ENCODE measurements around the gene SHOC2. TPM values are rescaled to one million over a fixed set of nuclear protein-coding genes. Genes with fewer than 3 reads are reported as not detected.

SHOC2 gene
- total RNA-seq, 2 experiments from 2014 or later = 43.0 to 47.8 TPM

- POLR2A ChIA-PET = no interaction called here
- Mint-ChIP-seq H3K4me1 (peaks cover 5% of the 10 kb centered on the region), H3K4me3 (no peak overlapping the region), H3K36me3 (ENCODE audit: low read depth) (peaks cover 12% of the 10 kb centered on the region), H3K9me3 (no peaks in the 10 kb centered on the region), H3K27me3 (no peaks in the 10 kb centered on the region), H3K27ac (no peak overlapping the region)
- CTCF ChIA-PET = interaction anchor here (0.7 kb wide), 1 partner anchor 260 kb away, joined by 3 read pairs; no protein-coding TSS in a partner anchor
- DNase-seq = no peak
Observed at GRCh38 chr10:110932505-110933180, 13.2 kb downstream of the SHOC2 start.

- peaks cover 26% of the 10 kb centered on the region for H3K36me3 Mint-ChIP-seq (ENCODE audit: low read depth)
- H3K4me1 Mint-ChIP-seq = peaks cover 7% of the 10 kb centered on the region
- no peaks in the 10 kb centered on the region for H3K27me3 Mint-ChIP-seq
- ChIA-PET CTCF (interaction anchor here (0.6 kb wide), 1 partner anchor 261 kb away, joined by 5 read pairs; no protein-coding TSS in a partner anchor), POLR2A (no interaction called here)
- DNase-seq = no peak
- no peak overlapping the region for H3K4me3 Mint-ChIP-seq
- no peak overlapping the region for H3K27ac Mint-ChIP-seq
- peaks cover 2% of the 10 kb centered on the region for H3K9me3 Mint-ChIP-seq
Observed at GRCh38 chr10:110936757-110937156, 17.4 kb downstream of the SHOC2 start.

GRCh38 chr10:110939419-110939818 lies 20.0 kb downstream of the SHOC2 start:
- no peak for DNase-seq
- ChIA-PET POLR2A (no interaction called here), CTCF (no interaction called here)
- Mint-ChIP-seq H3K4me1 (peaks cover 9% of the 10 kb centered on the region), H3K36me3 (ENCODE audit: low read depth) (peaks cover 47% of the 10 kb centered on the region), H3K27me3 (no peaks in the 10 kb centered on the region), H3K9me3 (peaks cover 10% of the 10 kb centered on the region), H3K4me3 (no peak overlapping the region), H3K27ac (no peak overlapping the region)

GRCh38 chr10:110944792-110945396 lies 25.5 kb downstream of the SHOC2 start:
- Mint-ChIP-seq H3K9me3 (peaks cover 17% of the 10 kb centered on the region), H3K27ac (no peak overlapping the region), H3K4me1 (peaks cover 19% of the 10 kb centered on the region), H3K36me3 (ENCODE audit: low read depth) (peaks cover 65% of the 10 kb centered on the region), H3K27me3 (no peaks in the 10 kb centered on the region), H3K4me3 (no peak overlapping the region)
- ChIA-PET CTCF (interaction anchor here (1.7 kb wide), 1 partner anchor 21 kb away, joined by 3 read pairs; no protein-coding TSS in a partner anchor), POLR2A (no interaction called here)
- no peak for DNase-seq

GRCh38 chr10:110946496-110946895 lies 27.1 kb downstream of the SHOC2 start:
- no peaks in the 10 kb centered on the region for H3K27me3 Mint-ChIP-seq

GRCh38 chr10:110947061-110947595 lies 27.7 kb downstream of the SHOC2 start:
- no peak for DNase-seq
- H3K4me1 Mint-ChIP-seq = peaks cover 15% of the 10 kb centered on the region

More at GRCh38 chr10:110946496-110946895, 27.1 kb downstream of the SHOC2 start:
- Mint-ChIP-seq H3K36me3 (ENCODE audit: low read depth) (peaks cover 62% of the 10 kb centered on the region), H3K4me1 (peaks cover 15% of the 10 kb centered on the region), H3K4me3 (no peak overlapping the region), H3K9me3 (peaks cover 15% of the 10 kb centered on the region), H3K27ac (no peak overlapping the region)
- CTCF ChIA-PET = interaction anchor here (1.7 kb wide), 1 partner anchor 10 kb away, joined by 5 read pairs; no protein-coding TSS in a partner anchor
- no peak for DNase-seq
- POLR2A ChIA-PET = interaction anchor here (0.6 kb wide), 1 partner anchor 868 kb away, joined by 3 read pairs; no protein-coding TSS in a partner anchor

GRCh38 chr10:110951381-110951780 lies 32.0 kb downstream of the SHOC2 start:
- no peaks in the 10 kb centered on the region for H3K27me3 Mint-ChIP-seq
- H3K4me1 Mint-ChIP-seq = peaks cover 8% of the 10 kb centered on the region
- H3K36me3 Mint-ChIP-seq (ENCODE audit: low read depth) = peaks cover 44% of the 10 kb centered on the region

More at GRCh38 chr10:110947061-110947595, 27.7 kb downstream of the SHOC2 start:
- peaks cover 15% of the 10 kb centered on the region for H3K9me3 Mint-ChIP-seq
- peaks cover 67% of the 10 kb centered on the region for H3K36me3 Mint-ChIP-seq (ENCODE audit: low read depth)
- H3K4me3 Mint-ChIP-seq = no peak overlapping the region
- no peak overlapping the region for H3K27ac Mint-ChIP-seq
- ChIA-PET CTCF (interaction anchor here (1.0 to 1.7 kb wide), 2 partner anchors 9 kb away, joined by 3 to 5 read pairs; no protein-coding TSS in a partner anchor), POLR2A (no interaction called here)
- no peaks in the 10 kb centered on the region for H3K27me3 Mint-ChIP-seq

GRCh38 chr10:110957606-110958005 lies 38.2 kb downstream of the SHOC2 start:
- peaks cover 2% of the 10 kb centered on the region for H3K4me1 Mint-ChIP-seq
- ChIA-PET POLR2A (no interaction called here), CTCF (interaction anchor here (0.9 kb wide), 1 partner anchor 71 kb away, joined by 3 read pairs; no protein-coding TSS in a partner anchor)
- no peak for DNase-seq
- H3K27me3 Mint-ChIP-seq = no peaks in the 10 kb centered on the region
- peaks cover 2% of the 10 kb centered on the region for H3K9me3 Mint-ChIP-seq
- no peak overlapping the region for H3K27ac Mint-ChIP-seq
- peaks cover 10% of the 10 kb centered on the region for H3K36me3 Mint-ChIP-seq (ENCODE audit: low read depth)
- no peak overlapping the region for H3K4me3 Mint-ChIP-seq

More at GRCh38 chr10:110951381-110951780, 32.0 kb downstream of the SHOC2 start:
- H3K9me3 Mint-ChIP-seq = peaks cover 6% of the 10 kb centered on the region
- no peak overlapping the region for H3K27ac Mint-ChIP-seq
- DNase-seq = no peak
- POLR2A ChIA-PET = no interaction called here
- no peak overlapping the region for H3K4me3 Mint-ChIP-seq
- CTCF ChIA-PET = no interaction called here

- Mint-ChIP-seq H3K27me3 (no peaks in the 10 kb centered on the region), H3K27ac (no peak overlapping the region), H3K9me3 (no peaks in the 10 kb centered on the region), H3K4me1 (peaks cover 4% of the 10 kb centered on the region), H3K36me3 (ENCODE audit: low read depth) (peaks cover 9% of the 10 kb centered on the region), H3K4me3 (no peak overlapping the region)
- DNase-seq = no peak
- CTCF ChIA-PET = no interaction called here
- POLR2A ChIA-PET = no interaction called here
Observed at GRCh38 chr10:110959379-110960332, 40.3 kb downstream of the SHOC2 start.

- Mint-ChIP-seq H3K36me3 (ENCODE audit: low read depth) (peaks cover 11% of the 10 kb centered on the region), H3K9me3 (no peaks in the 10 kb centered on the region), H3K4me1 (peaks cover 4% of the 10 kb centered on the region), H3K27me3 (no peaks in the 10 kb centered on the region), H3K27ac (no peak overlapping the region), H3K4me3 (no peak overlapping the region)
- ChIA-PET POLR2A (no interaction called here), CTCF (no interaction called here)
- no peak for DNase-seq
Observed at GRCh38 chr10:110960333-110960712, 40.9 kb downstream of the SHOC2 start.

GRCh38 chr10:110962443-110962842 lies 43.0 kb downstream of the SHOC2 start:
- CTCF ChIA-PET = no interaction called here
- Mint-ChIP-seq H3K9me3 (no peaks in the 10 kb centered on the region), H3K27me3 (no peaks in the 10 kb centered on the region), H3K27ac (no peak overlapping the region), H3K4me1 (peaks cover 4% of the 10 kb centered on the region), H3K36me3 (ENCODE audit: low read depth) (peaks cover 11% of the 10 kb centered on the region), H3K4me3 (no peak overlapping the region)
- POLR2A ChIA-PET = no interaction called here
- no peak for DNase-seq

GRCh38 chr10:110963162-110963561 lies 43.8 kb downstream of the SHOC2 start:
- no peaks in the 10 kb centered on the region for H3K27me3 Mint-ChIP-seq
- H3K9me3 Mint-ChIP-seq = no peaks in the 10 kb centered on the region
- POLR2A ChIA-PET = no interaction called here
- CTCF ChIA-PET = no interaction called here
- no peak for DNase-seq
- H3K4me1 Mint-ChIP-seq = peaks cover 4% of the 10 kb centered on the region
- H3K27ac Mint-ChIP-seq = no peak overlapping the region
- H3K36me3 Mint-ChIP-seq (ENCODE audit: low read depth) = peaks cover 11% of the 10 kb centered on the region
- H3K4me3 Mint-ChIP-seq = no peak overlapping the region

Measured in activated CD4-positive, alpha-beta T cell treated with anti-CD3 and anti-CD28 coated beads, Interleukin-2, amount 10 ng/mL, durations not matched to agents 7 days and 5 days (primary cell).